Calu3 (cell line): ENCODE measurements around the gene GAL. TPM values are rescaled to one million over a fixed set of nuclear protein-coding genes. Genes with fewer than 3 reads are reported as not detected.

Source experiments
- BruUV-seq: library from RNA; stranded (reverse); fragments of 400-500 nt; replicated peaks from 2 replicates; lab custom pipeline; 2021; lab: Mats Ljungman, UMichigan
- CTCF ChIA-PET: fragments of 300-600 bp; sonication (Branson Sonifier 250); formaldehyde crosslinking; loops from one replicate; lab custom pipeline; 2022; ENCODE audit warnings: antibody characterized with exemption; lab: Charles Lee
- DNase-seq: peaks from one replicate; pipeline ENCODE4 v3.0.0; 2022
- H3K27ac Mint-ChIP-seq: one replicate; pipeline ENCODE4 v1.8.0; 2022; ENCODE audit warnings: mixed read lengths; ENCODE audit not compliant: unreplicated experiment
- H3K27me3 Mint-ChIP-seq: one replicate; pipeline ENCODE4 v1.8.0; 2022; ENCODE audit warnings: mixed read lengths; ENCODE audit not compliant: unreplicated experiment
- H3K36me3 Mint-ChIP-seq: one replicate; pipeline ENCODE4 v1.8.0; 2022; ENCODE audit warnings: mild to moderate bottlenecking, moderate library complexity, mixed read lengths; ENCODE audit not compliant: insufficient read depth, unreplicated experiment
- H3K4me1 Mint-ChIP-seq: one replicate; pipeline ENCODE4 v1.8.0; 2022; ENCODE audit warnings: mild to moderate bottlenecking, low read depth, mixed read lengths; ENCODE audit not compliant: unreplicated experiment
- H3K4me3 Mint-ChIP-seq: one replicate; pipeline ENCODE4 v1.8.0; 2022; ENCODE audit warnings: mild to moderate bottlenecking, low read depth, moderate library complexity, mixed read lengths; ENCODE audit not compliant: unreplicated experiment
- H3K9me3 Mint-ChIP-seq: one replicate; pipeline ENCODE4 v1.8.0; 2022; ENCODE audit warnings: low read depth, mixed read lengths; ENCODE audit not compliant: unreplicated experiment
- CTCF ChIP-seq: fragments of 200-600 bp; IDR thresholded peaks from one replicate; pipeline ENCODE4 v1.8.0; 2022; ENCODE audit warnings: antibody characterized with exemption; ENCODE audit not compliant: unreplicated experiment
- intact Hi-C: fragments of 100-400 bp; cut with micrococcal nuclease; formaldehyde crosslinking; loops from one replicate; pipeline ENCODE4 v1.10.0; 2022; ENCODE audit not compliant: unreplicated experiment
- total RNA-seq: library from RNA; stranded (reverse); gene quantifications from 2 replicates; pipeline ENCODE4 v1.2.3, GENCODE V29; 2022

Gene GAL
- total RNA-seq, 1 experiment from 2014 or later: 1.2 TPM

GRCh38 chr11:68654978-68655377 is 29.4 kb upstream of the GAL start:
- H3K27me3 Mint-ChIP-seq: peaks cover 66% of the 10 kb centered on the region
- no peaks in the 10 kb centered on the region for H3K9me3 Mint-ChIP-seq
- no peak overlapping the region for H3K27ac Mint-ChIP-seq
- TF ChIP-seq CTCF: no peak
- CTCF ChIA-PET: no interaction called here
- intact Hi-C loops: no loop called here
- H3K4me1 Mint-ChIP-seq: no peaks in the 10 kb centered on the region
- BruUV-seq: no TSS peak
- DNase-seq: no peak
- no peaks in the 10 kb centered on the region for H3K36me3 Mint-ChIP-seq
- no peak overlapping the region for H3K4me3 Mint-ChIP-seq

- H3K36me3 Mint-ChIP-seq: no peaks in the 10 kb centered on the region
- no peak for TF ChIP-seq CTCF
- no peaks in the 10 kb centered on the region for H3K4me1 Mint-ChIP-seq
- CTCF ChIA-PET: no interaction called here
- H3K9me3 Mint-ChIP-seq: no peaks in the 10 kb centered on the region
- H3K27me3 Mint-ChIP-seq: peaks cover 70% of the 10 kb centered on the region
- DNase-seq: no peak
- intact Hi-C loops: no loop called here
- no peak overlapping the region for H3K27ac Mint-ChIP-seq
- no TSS peak for BruUV-seq
- no peak overlapping the region for H3K4me3 Mint-ChIP-seq
These were observed 28.9 kb upstream of the GAL start for GRCh38 chr11:68655406-68655805.

- peaks cover 74% of the 10 kb centered on the region for H3K27me3 Mint-ChIP-seq
- H3K27ac Mint-ChIP-seq: no peak overlapping the region
- H3K9me3 Mint-ChIP-seq: no peaks in the 10 kb centered on the region
- CTCF ChIA-PET: no interaction called here
- no peak for DNase-seq
- BruUV-seq: no TSS peak
- no peak for TF ChIP-seq CTCF
- intact Hi-C loops: no loop called here
- H3K36me3 Mint-ChIP-seq: no peaks in the 10 kb centered on the region
- no peak overlapping the region for H3K4me3 Mint-ChIP-seq
- no peaks in the 10 kb centered on the region for H3K4me1 Mint-ChIP-seq
These were observed 28.5 kb upstream of the GAL start for GRCh38 chr11:68655806-68656205.

GRCh38 chr11:68657021-68657780 is 27.1 kb upstream of the GAL start:
- Mint-ChIP-seq H3K36me3 (no peaks in the 10 kb centered on the region), H3K27ac (no peak overlapping the region), H3K27me3 (peaks cover 82% of the 10 kb centered on the region), H3K9me3 (no peaks in the 10 kb centered on the region), H3K4me1 (no peaks in the 10 kb centered on the region), H3K4me3 (no peak overlapping the region)
- no peak for DNase-seq
- TF ChIP-seq CTCF: no peak
- intact Hi-C loops: no loop called here
- BruUV-seq: no TSS peak
- CTCF ChIA-PET: no interaction called here
